GM19438 (cell line): Measurements from ENCODE around the gene CDK14.
A peak's percentile ranks its signal among the peaks of the same experiment; 100 is the strongest.
"Not testable (repeated sequence)": the region's sequence is repeated elsewhere in the genome, so short reads cannot be mapped to it uniquely, and the experiment has no call there.

ENCODE experiments used
- ATAC-seq: cut with Tn5 transposase; IDR thresholded peaks from one replicate; pipeline ENCODE4 v1.9.1; 2021; ENCODE audit warnings: low read depth; ENCODE audit not compliant: unreplicated experiment

The CDK14 gene

GRCh38 chr7:91165006-91165845 lies 569.1 kb downstream of the CDK14 start:
- peak; percentile 91 for ATAC-seq

- peak; percentile 61 for ATAC-seq
Observed at GRCh38 chr7:91165846-91166230, 569.7 kb downstream of the CDK14 start.

- no peak for ATAC-seq
Observed at GRCh38 chr7:91168871-91169829, 573.0 kb downstream of the CDK14 start.

GRCh38 chr7:91169830-91170191 lies 573.7 kb downstream of the CDK14 start:
- no peak for ATAC-seq

- not testable (repeated sequence) for ATAC-seq
Observed at GRCh38 chr7:91173265-91173664, 577.1 kb downstream of the CDK14 start.

- no peak for ATAC-seq
Observed at GRCh38 chr7:91180746-91181145, 584.6 kb downstream of the CDK14 start.

- no peak for ATAC-seq
Observed at GRCh38 chr7:91181949-91182348, 585.8 kb downstream of the CDK14 start.

GRCh38 chr7:91182819-91183764 lies 587.0 kb downstream of the CDK14 start:
- no peak for ATAC-seq

GRCh38 chr7:91185771-91186170 lies 589.6 kb downstream of the CDK14 start:
- no peak for ATAC-seq

- ATAC-seq = no peak
Observed at GRCh38 chr7:91187061-91187460, 590.9 kb downstream of the CDK14 start.

- ATAC-seq = no peak
Observed at GRCh38 chr7:91191771-91192170, 595.6 kb downstream of the CDK14 start.

- no peak for ATAC-seq
Observed at GRCh38 chr7:91193141-91193540, 597.0 kb downstream of the CDK14 start.

- no peak for ATAC-seq
Observed at GRCh38 chr7:91194841-91195240, 598.7 kb downstream of the CDK14 start.

GRCh38 chr7:91196058-91196457 lies 599.9 kb downstream of the CDK14 start:
- no peak for ATAC-seq

GRCh38 chr7:91198371-91198770 lies 602.2 kb downstream of the CDK14 start:
- ATAC-seq = no peak

GRCh38 chr7:91199601-91200000 lies 603.5 kb downstream of the CDK14 start:
- ATAC-seq = no peak

GRCh38 chr7:91201442-91202113 lies 605.5 kb downstream of the CDK14 start:
- ATAC-seq = no peak

- no peak for ATAC-seq
Observed at GRCh38 chr7:91206361-91206960, 610.3 kb downstream of the CDK14 start.

GRCh38 chr7:91212582-91212981 lies 616.5 kb downstream of the CDK14 start:
- ATAC-seq = no peak
